ENCODE results near the gene TSNAX. TPM values are rescaled to one million over a fixed set of nuclear protein-coding genes. Genes with fewer than 3 reads are reported as not detected.

The TSNAX gene
- total and polyA plus RNA-seq, 2 of the 4 experiments (the other 2 are of a cell fraction), result 19.6 to 60.6 TPM

DNA sequence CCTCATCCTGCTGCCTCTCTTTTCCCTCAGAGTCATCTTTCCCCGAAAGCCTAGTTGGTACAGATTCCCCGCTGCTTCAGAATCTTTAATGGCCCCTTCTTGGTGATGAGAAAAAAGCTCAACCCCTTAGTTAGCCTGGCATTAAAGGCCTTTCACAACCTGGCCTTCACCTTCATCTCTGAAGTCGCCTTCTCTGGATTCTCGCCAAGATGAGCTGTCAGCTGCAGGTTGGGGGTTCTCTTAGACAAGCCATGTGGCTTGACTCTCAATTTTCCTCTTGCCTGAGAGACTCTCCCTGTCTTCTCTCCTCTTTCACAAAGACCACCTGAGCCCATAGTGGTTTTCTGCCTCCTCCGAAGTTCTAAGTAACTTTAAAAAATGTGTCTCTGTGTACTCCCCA lies 82.6 kb downstream of the TSNAX start:
- Histone ChIP-seq H3K79me1 (ENCODE audit: low read depth in 1 of 2, low read length in 2 of 2) (no peaks in the 10 kb centered on the region), H2AK5ac (ENCODE audit: low read depth, low read length) (no peak overlapping the region), H2BK120ac (ENCODE audit: low read depth, low read length) (no peak overlapping the region), H3K4me1 (ENCODE audit: control insufficient read depth, insufficient read depth, low read length) (no peaks in the 10 kb centered on the region), H4K5ac (ENCODE audit: low read depth, low read length) (no peak overlapping the region), H2BK20ac (ENCODE audit: low read depth, low read length) (no peak overlapping the region), H3K36me3 (ENCODE audit: control insufficient read depth, insufficient read depth, low read length) (no peaks in the 10 kb centered on the region), H3K4me2 (ENCODE audit: low read depth, low read length) (no peak overlapping the region), H2BK15ac (ENCODE audit: low read depth, low read length) (no peak overlapping the region), H2BK5ac (ENCODE audit: low read depth, low read length, poor library complexity, severe bottlenecking) (no peak overlapping the region), H4K20me1 (ENCODE audit: insufficient read depth, low read length) (no peaks in the 10 kb centered on the region), H3K9ac (ENCODE audit: low read depth, low read length) (no peak overlapping the region), H3K9me1 (ENCODE audit: insufficient read depth, low read length) (no peaks in the 10 kb centered on the region), H3K27ac (ENCODE audit: insufficient read depth, low read length) (no peak overlapping the region), H4K8ac (ENCODE audit: low read depth in 2 of 2, low read length in 2 of 2) (no peak overlapping the region), H2AK9ac (replicated peaks; ENCODE audit: low read depth, low read length, poor library complexity) (no peak overlapping the region), H3K27me3 (ENCODE audit: control insufficient read depth, insufficient read depth, low read length) (peaks cover 9% of the 10 kb centered on the region), H3K23ac (ENCODE audit: low read depth, low read length) (no peak overlapping the region), H3K4me3 (ENCODE audit: insufficient read depth, low read depth, low read length) (no peak overlapping the region), H3K9me3 (ENCODE audit: control insufficient read depth, insufficient read depth, low read length) (no peaks in the 10 kb centered on the region), H3K56ac (ENCODE audit: extremely low read depth, insufficient read depth, low read length) (no peak overlapping the region), H4K91ac (ENCODE audit: insufficient read depth, low read depth, low read length) (no peak overlapping the region), H2AFZ (replicated peaks; ENCODE audit: low read length, poor library complexity) (no peak overlapping the region), H3K18ac (ENCODE audit: low read depth, low read length) (no peak overlapping the region), H3K14ac (replicated peaks; ENCODE audit: low read depth, low read length) (no peak overlapping the region), H3K4ac (ENCODE audit: low read depth, low read length) (no peak overlapping the region)
- WGBS, 2 experiments (ENCODE audit: extremely low coverage in 2 of 2, insufficient read length in 1 of 2), result no CpG with 5 or more reads among the region's 5 CpGs
- no peak for TF ChIP-seq USF2 (IDR thresholded peaks at IDR 0.05; ENCODE audit: low read depth, low read length)
- POLR2A ChIA-PET (ENCODE audit: unreplicated experiment), result no interaction called here
- dilution Hi-C loops (cut with HindIII; ENCODE audit: low sequenced_read_pairs, unreplicated experiment), result no loop called here
- CTCF ChIA-PET, result interaction anchor here (0.8 kb wide), 1 partner anchor 11 kb away, joined by 4 read pairs; no protein-coding TSS in a partner anchor
- DNase-seq (no peak), ATAC-seq (ENCODE audit: low read depth) (no peak)
- intact Hi-C loops (cut with micrococcal nuclease), result no loop called here
- BruUV-seq (replicated peaks), result no TSS peak
- in situ Hi-C loops (cut with MboI; ENCODE audit: low sequenced_read_pairs), result no loop called here

Measured in IMR-90 (cell line).